HCT116 (cell line): ENCODE data around the gene RALGPS1. TPM values are rescaled to one million over a fixed set of nuclear protein-coding genes. Genes with fewer than 3 reads are reported as not detected.

ENCODE experiments used
- ATAC-seq: fragments of 200-7000 bp; cut with Tn5 transposase; 2 replicates; pipeline ENCODE4 v1.9.1; 2020; ENCODE audit warnings: mild to moderate bottlenecking, moderate library complexity
- BruUV-seq: library from RNA; stranded (reverse); fragments of 400-500 nt; replicated peaks from 2 replicates; lab custom pipeline; 2021; lab: Mats Ljungman, UMichigan
- CTCF ChIA-PET: fragments of 300-600 bp; sonication (Branson Sonifier 250); formaldehyde crosslinking; loops from one replicate; lab custom pipeline; 2021; ENCODE audit warnings: antibody characterized with exemption; lab: Charles Lee
- POLR2A ChIA-PET: fragments of 300-600, 350-600 bp; sonication (Branson Sonifier 250); formaldehyde crosslinking; loops from one replicate; lab custom pipeline; 2021; ENCODE audit warnings: antibody characterized with exemption; lab: Charles Lee
- RAD21 ChIA-PET, 2 experiments: fragments of 300-600 bp; sonication (Branson Sonifier 250); formaldehyde crosslinking; loops; one replicate each; lab custom pipeline; 2023; ENCODE audit warnings: low total read pairs in 2 of 2; ENCODE audit not compliant: uncharacterized antibody in 2 of 2, unreplicated experiment in 2 of 2, low non-redundant PET in 1 of 2; lab: Charles Lee
- DNase-seq: peaks from one replicate; pipeline ENCODE4 v3.0.0-alpha.2; 2010; ENCODE audit warnings: low read depth, low spot score
- H2AFZ ChIP-seq: fragments of 200-600 bp; shearing (Covaris generic), sonication (generic); 2 replicates; pipeline ENCODE4 v1.6.1; 2017; ENCODE audit warnings: low read depth, mixed run types, mixed read lengths, antibody characterized with exemption, low read length; ENCODE audit not compliant: poor library complexity, severe bottlenecking
- H3K27ac ChIP-seq: 2 replicates; pipeline ENCODE4 v1.5.1; 2012; ENCODE audit warnings: low read depth, low read length
- H3K27me3 ChIP-seq: fragments of 200-600 bp; sonication (generic); 2 replicates; pipeline ENCODE4 v1.6.1; 2016; ENCODE audit warnings: mixed run types, low read length, mixed read lengths; ENCODE audit not compliant: insufficient read depth
- H3K36me3 ChIP-seq, 2 experiments: fragments of 200-500 bp in 1 of 2; fragments of 200-600 bp in 1 of 2; sonication (Bioruptor generic) in 1 of 2; sonication (generic) in 1 of 2; 2 replicates each; pipeline versions ENCODE4 v1.5.1 to v1.6.1; 2014 to 2016; ENCODE audit warnings: low read length in 2 of 2, inconsistent platforms in 1 of 2, mixed read lengths in 1 of 2, mixed run types in 1 of 2; ENCODE audit not compliant: insufficient read depth in 2 of 2, control insufficient read depth in 1 of 2
- H3K4me1 ChIP-seq, 2 experiments: fragments of 200-600 bp in 1 of 2; sonication (generic) in 1 of 2; 2 replicates each; pipeline versions ENCODE4 v1.5.1 to v1.6.1; 2012 to 2017; ENCODE audit warnings: low read length in 2 of 2, inconsistent platforms in 1 of 2, mild to moderate bottlenecking in 1 of 2, mixed read lengths in 1 of 2, mixed run types in 1 of 2, moderate library complexity in 1 of 2; ENCODE audit not compliant: insufficient read depth in 2 of 2, control insufficient read depth in 1 of 2
- H3K4me2 ChIP-seq: fragments of 200-600 bp; sonication (generic); 2 replicates; pipeline ENCODE4 v1.6.1; 2017; ENCODE audit warnings: mixed run types, low read length, mixed read lengths
- H3K4me3 ChIP-seq, 2 experiments: fragments of 200-600 bp in 1 of 2; sonication (generic) in 1 of 2; replicated peaks in 1 of 2; 2 replicates each; pipeline ENCODE4 v1.5.1; 2011 to 2016; ENCODE audit warnings: low read length in 2 of 2, control low read depth in 1 of 2, low read depth in 1 of 2, mild to moderate bottlenecking in 1 of 2, mixed read lengths in 1 of 2, mixed run types in 1 of 2
- H3K79me2 ChIP-seq: fragments of 200-600 bp; sonication (generic); 2 replicates; pipeline ENCODE4 v1.6.1; 2017; ENCODE audit warnings: mild to moderate bottlenecking, mixed run types, low read length, moderate library complexity, mixed read lengths; ENCODE audit not compliant: insufficient read depth
- H3K9ac ChIP-seq: fragments of 200-600 bp; sonication (generic); 2 replicates; pipeline ENCODE4 v1.6.1; 2016; ENCODE audit warnings: low read length, mixed read lengths
- H3K9me2 ChIP-seq: fragments of 200-600 bp; sonication (generic), shearing (Covaris generic); 2 replicates; pipeline ENCODE4 v1.6.1; 2017; ENCODE audit warnings: mixed run types, mild to moderate bottlenecking, moderate library complexity; ENCODE audit not compliant: insufficient read depth
- H3K9me3 ChIP-seq, 2 experiments: fragments of 200-500 bp in 1 of 2; fragments of 200-600 bp in 1 of 2; sonication (Bioruptor generic) in 1 of 2; sonication (generic) in 1 of 2; 2 replicates each; pipeline ENCODE4 v1.6.1; 2014 to 2017; ENCODE audit warnings: low read length in 2 of 2, mixed read lengths in 2 of 2, inconsistent platforms in 1 of 2, low read depth in 1 of 2, mild to moderate bottlenecking in 1 of 2, mixed run types in 1 of 2, moderate library complexity in 1 of 2; ENCODE audit not compliant: control insufficient read depth in 1 of 2, insufficient read depth in 1 of 2
- H4K20me1 ChIP-seq: fragments of 200-600 bp; sonication (generic), shearing (Covaris generic); 2 replicates; pipeline ENCODE4 v1.6.1; 2017; ENCODE audit warnings: mixed run types, mild to moderate bottlenecking, moderate library complexity; ENCODE audit not compliant: insufficient read depth
- ATF3 ChIP-seq: IDR thresholded peaks from 2 replicates; pipeline ENCODE4 v1.6.1; 2012
- CBX3 ChIP-seq: IDR thresholded peaks from 2 replicates; pipeline ENCODE4 v1.6.1; 2012; ENCODE audit warnings: low read depth
- ELF1 ChIP-seq: IDR thresholded peaks from 2 replicates; pipeline ENCODE4 v1.6.1; 2012; ENCODE audit warnings: low read depth, borderline replicate concordance
- POLR2A ChIP-seq: IDR thresholded peaks from 2 replicates; pipeline ENCODE4 v1.7.0; 2011; ENCODE audit warnings: borderline replicate concordance; ENCODE audit not compliant: insufficient read depth, insufficient read length; ENCODE audit errors: extremely low read depth
- RAD21 ChIP-seq: IDR thresholded peaks from 2 replicates; pipeline ENCODE4 v1.6.1; 2012; ENCODE audit warnings: low read depth, mild to moderate bottlenecking
- REST ChIP-seq: IDR thresholded peaks from 2 replicates; pipeline ENCODE4 v1.6.1; 2012; ENCODE audit warnings: low read depth
- SP1 ChIP-seq: IDR thresholded peaks from 2 replicates; pipeline ENCODE4 v1.6.1; 2012; ENCODE audit warnings: low read depth
- YY1 ChIP-seq: IDR thresholded peaks from 2 replicates; pipeline ENCODE4 v1.6.1; 2011; ENCODE audit warnings: low read length, low read depth, moderate library complexity, mild to moderate bottlenecking; ENCODE audit not compliant: insufficient replicate concordance; ENCODE audit errors: extremely low read depth
- ZFX ChIP-seq: fragments of 450-650 bp; IDR thresholded peaks from 2 replicates; pipeline ENCODE4 v1.6.1; 2017
- ZNF274 ChIP-seq: fragments of 200-500 bp; sonication (Bioruptor generic); IDR thresholded peaks from 2 replicates; pipeline ENCODE4 v1.6.1; 2014; ENCODE audit warnings: mild to moderate bottlenecking, low read depth, low read length, inconsistent platforms
- intact Hi-C: fragments of 100-400 bp; cut with micrococcal nuclease; formaldehyde crosslinking; loops from 2 replicates; pipeline ENCODE4 v1.10.0; 2022
- total RNA-seq: library from RNA; stranded (reverse); gene quantifications from one replicate; pipeline ENCODE4 v1.2.1, GENCODE V29; 2021; ENCODE audit not compliant: unreplicated experiment
- TF ChIP-seq, protein P1 (sequence below), 3 experiments: fragments of 200-600 bp in 1 of 3; sonication (generic) in 1 of 3; IDR thresholded peaks in 2 of 3; conservative IDR thresholded peaks in 1 of 3; 2 replicates each; pipeline ENCODE4 v1.5.1; 2012 to 2017; ENCODE audit warnings: low read depth in 2 of 3, low read length in 2 of 3, antibody characterized with exemption in 1 of 3, borderline replicate concordance in 1 of 3, control low read depth in 1 of 3, mild to moderate bottlenecking in 1 of 3, mixed read lengths in 1 of 3, mixed run types in 1 of 3, moderate library complexity in 1 of 3; ENCODE audit not compliant: insufficient read depth in 1 of 3

RALGPS1 gene
- total RNA-seq, 1 experiment from 2014 or later: 7.6 TPM

GRCh38 chr9:127209220-127209619 lies 294.6 kb downstream of the RALGPS1 start:
- Histone ChIP-seq H3K4me3 (no peak overlapping the region), H3K27ac (no peak overlapping the region), H3K9ac (no peak overlapping the region), H3K36me3 (no peaks in the 10 kb centered on the region), H3K9me2 (no peaks in the 10 kb centered on the region), H2AFZ (no peak overlapping the region), H3K4me1 (peaks cover 8 to 22% of the 10 kb centered on the region in 2 experiments), H3K4me2 (peak overlapping the region; percentile 38; the same call in 1 of the 2 replicates), H3K9me3 (no peaks in the 10 kb centered on the region), H4K20me1 (no peaks in the 10 kb centered on the region), H3K27me3 (no peaks in the 10 kb centered on the region), H3K79me2 (no peaks in the 10 kb centered on the region)
- no TSS peak for BruUV-seq
- DNase-seq (no peak), ATAC-seq (no peak; the same call in 1 of the 2 replicates)
- ChIA-PET CTCF (no interaction called here), POLR2A (no interaction called here), RAD21 (no interaction called here)
- no peak for TF ChIP-seq RAD21
- intact Hi-C loops: no loop called here

- no peaks in the 10 kb centered on the region for H3K79me2 ChIP-seq
- no peaks in the 10 kb centered on the region for H3K27me3 ChIP-seq
- no peaks in the 10 kb centered on the region for H3K9me3 ChIP-seq
- no peaks in the 10 kb centered on the region for H3K9me2 ChIP-seq
- no peak overlapping the region for H3K4me2 ChIP-seq
- H4K20me1 ChIP-seq: no peaks in the 10 kb centered on the region
- no peak overlapping the region for H3K27ac ChIP-seq
- no peak overlapping the region for H3K4me3 ChIP-seq
- H2AFZ ChIP-seq: no peak overlapping the region
- ChIA-PET CTCF (no interaction called here), RAD21 (no interaction called here), POLR2A (no interaction called here)
- intact Hi-C loops: loop anchor here (10.0 kb wide), 1 partner anchor 65 kb away; no protein-coding TSS in a partner anchor
- H3K36me3 ChIP-seq: no peaks in the 10 kb centered on the region
- no TSS peak for BruUV-seq
- ATAC-seq: no peak
- no peak for DNase-seq
- TF ChIP-seq SP1 (no peak), ZNF274 (no peak), CBX3 (no peak), POLR2A (no peak), RAD21 (no peak), ATF3 (no peak), ELF1 (no peak), REST (no peak), YY1 (no peak), ZFX (no peak)
- TF ChIP-seq, protein P1, sequence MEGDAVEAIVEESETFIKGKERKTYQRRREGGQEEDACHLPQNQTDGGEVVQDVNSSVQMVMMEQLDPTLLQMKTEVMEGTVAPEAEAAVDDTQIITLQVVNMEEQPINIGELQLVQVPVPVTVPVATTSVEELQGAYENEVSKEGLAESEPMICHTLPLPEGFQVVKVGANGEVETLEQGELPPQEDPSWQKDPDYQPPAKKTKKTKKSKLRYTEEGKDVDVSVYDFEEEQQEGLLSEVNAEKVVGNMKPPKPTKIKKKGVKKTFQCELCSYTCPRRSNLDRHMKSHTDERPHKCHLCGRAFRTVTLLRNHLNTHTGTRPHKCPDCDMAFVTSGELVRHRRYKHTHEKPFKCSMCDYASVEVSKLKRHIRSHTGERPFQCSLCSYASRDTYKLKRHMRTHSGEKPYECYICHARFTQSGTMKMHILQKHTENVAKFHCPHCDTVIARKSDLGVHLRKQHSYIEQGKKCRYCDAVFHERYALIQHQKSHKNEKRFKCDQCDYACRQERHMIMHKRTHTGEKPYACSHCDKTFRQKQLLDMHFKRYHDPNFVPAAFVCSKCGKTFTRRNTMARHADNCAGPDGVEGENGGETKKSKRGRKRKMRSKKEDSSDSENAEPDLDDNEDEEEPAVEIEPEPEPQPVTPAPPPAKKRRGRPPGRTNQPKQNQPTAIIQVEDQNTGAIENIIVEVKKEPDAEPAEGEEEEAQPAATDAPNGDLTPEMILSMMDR (IDR thresholded peaks at IDR 0.05 in 2 of 3, conservative IDR thresholded peaks at IDR 0.05 in 1 of 3; ENCODE audit: borderline replicate concordance in 1 of 3, insufficient read depth in 1 of 3, low read depth in 2 of 3, low read length in 2 of 3): no peak
- H3K4me1 ChIP-seq: peaks cover 5 to 21% of the 10 kb centered on the region in 2 experiments; a peak in 3 of 4 replicates
- H3K9ac ChIP-seq: no peak overlapping the region
Observed at GRCh38 chr9:127209948-127210640, 295.5 kb downstream of the RALGPS1 start.
